Bronchial epithelial cell (primary cell): Measurements from ENCODE around the gene FBXO42. TPM values are rescaled to one million over a fixed set of nuclear protein-coding genes. Genes with fewer than 3 reads are reported as not detected.
"Not testable (repeated sequence)": the region's sequence is repeated elsewhere in the genome, so short reads cannot be mapped to it uniquely, and the experiment has no call there.

ENCODE experiments used
- DNase-seq: peaks from one replicate; pipeline ENCODE4 v3.0.0-alpha.2; 2010; ENCODE audit warnings: low read depth
- FAIRE-seq: peaks from 2 replicates; lab custom pipeline; 2011; peaks lifted over from hg19 to GRCh38; lab: Jason Lieb, UNC
- H3K27me3 ChIP-seq: 2 replicates; pipeline ENCODE4 v1.5.1; 2011; ENCODE audit warnings: low read length; ENCODE audit not compliant: control insufficient read depth, insufficient read depth
- H3K36me3 ChIP-seq: 2 replicates; pipeline ENCODE4 v1.5.1; 2011; ENCODE audit warnings: low read length; ENCODE audit not compliant: control insufficient read depth, insufficient read depth
- H3K4me3 ChIP-seq: 2 replicates; pipeline ENCODE4 v1.5.1; 2011; ENCODE audit warnings: mild to moderate bottlenecking, low read depth, low read length, control low read depth
- total RNA-seq: library from RNA; depleted of rRNA; stranded (reverse); fragments of >200 nt; gene quantifications from 2 replicates; pipeline ENCODE4 v1.2.1, GENCODE V29; 2014
- TF ChIP-seq, protein P1 (sequence below): IDR thresholded peaks from 2 replicates; pipeline ENCODE4 v1.5.1; 2011; ENCODE audit warnings: mild to moderate bottlenecking, moderate library complexity, low read length, control low read depth, inconsistent platforms; ENCODE audit not compliant: insufficient read depth, severe bottlenecking

Gene FBXO42
- total RNA-seq, 1 donor from 2014 or later: 10.8 TPM

DNA sequence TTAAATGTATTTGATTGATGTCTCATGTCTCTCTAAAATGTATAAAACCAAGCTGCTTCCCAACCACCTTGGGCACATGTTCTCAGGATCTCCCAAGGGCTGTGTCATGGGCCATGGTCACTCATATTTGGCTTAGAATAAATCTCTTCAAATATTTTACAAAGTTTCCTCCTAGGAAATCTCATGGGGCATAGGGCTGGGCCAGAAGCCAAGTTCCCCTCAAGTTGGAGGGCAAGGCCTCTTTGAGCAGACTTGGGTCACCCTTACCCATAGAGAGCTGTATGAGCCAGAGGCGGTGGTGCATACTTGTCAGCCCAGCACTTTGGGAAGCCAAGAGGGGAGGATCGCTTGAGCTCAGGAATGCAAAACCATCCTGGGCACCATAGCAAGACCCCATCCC lies 2.3 kb upstream of the FBXO42 start:
- FAIRE-seq (no peak), DNase-seq (no peak)
- no peak overlapping the region for H3K4me3 ChIP-seq
- no peaks in the 10 kb centered on the region for H3K36me3 ChIP-seq
- no peaks in the 10 kb centered on the region for H3K27me3 ChIP-seq
- TF ChIP-seq, protein P1, sequence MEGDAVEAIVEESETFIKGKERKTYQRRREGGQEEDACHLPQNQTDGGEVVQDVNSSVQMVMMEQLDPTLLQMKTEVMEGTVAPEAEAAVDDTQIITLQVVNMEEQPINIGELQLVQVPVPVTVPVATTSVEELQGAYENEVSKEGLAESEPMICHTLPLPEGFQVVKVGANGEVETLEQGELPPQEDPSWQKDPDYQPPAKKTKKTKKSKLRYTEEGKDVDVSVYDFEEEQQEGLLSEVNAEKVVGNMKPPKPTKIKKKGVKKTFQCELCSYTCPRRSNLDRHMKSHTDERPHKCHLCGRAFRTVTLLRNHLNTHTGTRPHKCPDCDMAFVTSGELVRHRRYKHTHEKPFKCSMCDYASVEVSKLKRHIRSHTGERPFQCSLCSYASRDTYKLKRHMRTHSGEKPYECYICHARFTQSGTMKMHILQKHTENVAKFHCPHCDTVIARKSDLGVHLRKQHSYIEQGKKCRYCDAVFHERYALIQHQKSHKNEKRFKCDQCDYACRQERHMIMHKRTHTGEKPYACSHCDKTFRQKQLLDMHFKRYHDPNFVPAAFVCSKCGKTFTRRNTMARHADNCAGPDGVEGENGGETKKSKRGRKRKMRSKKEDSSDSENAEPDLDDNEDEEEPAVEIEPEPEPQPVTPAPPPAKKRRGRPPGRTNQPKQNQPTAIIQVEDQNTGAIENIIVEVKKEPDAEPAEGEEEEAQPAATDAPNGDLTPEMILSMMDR: no peak

DNA sequence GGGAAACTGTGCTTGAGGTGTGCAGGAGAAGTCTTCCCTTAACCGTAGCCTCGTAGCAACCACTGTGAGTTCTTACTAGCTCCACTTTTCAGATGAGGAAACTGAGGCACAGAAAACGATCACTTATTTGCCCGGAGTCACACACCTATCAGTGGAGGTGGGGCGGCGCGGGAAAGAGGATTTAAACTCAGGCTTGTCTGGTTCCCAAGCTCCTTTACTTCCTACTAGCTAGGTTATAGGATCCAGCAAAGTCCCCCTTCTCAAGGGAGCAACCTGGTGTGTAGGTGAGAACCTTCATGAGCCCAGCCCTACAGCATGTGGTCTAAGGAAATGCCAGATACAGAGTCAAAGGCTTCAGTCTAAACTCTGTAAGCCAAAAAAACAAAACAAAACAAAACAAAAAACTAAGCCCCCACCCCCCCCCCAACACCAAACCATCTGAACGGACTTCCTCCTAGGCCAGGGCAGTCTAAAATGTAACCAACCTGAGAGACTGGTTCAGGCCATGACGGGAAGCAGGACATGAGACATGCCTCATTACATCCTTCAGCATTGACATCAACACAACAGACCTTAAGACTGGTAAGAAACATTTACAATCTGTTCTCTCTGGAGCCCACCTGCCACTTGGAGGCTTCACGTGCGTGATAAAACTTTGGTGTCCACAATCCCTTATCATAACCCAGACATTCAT lies 709 bp upstream of the FBXO42 start:
- H3K27me3 ChIP-seq: no peaks in the 10 kb centered on the region
- DNase-seq: peak; percentile 33
- TF ChIP-seq, protein P1: no peak
- no peak for FAIRE-seq
- H3K4me3 ChIP-seq: peak overlapping the region; percentile 61
- no peaks in the 10 kb centered on the region for H3K36me3 ChIP-seq

DNA sequence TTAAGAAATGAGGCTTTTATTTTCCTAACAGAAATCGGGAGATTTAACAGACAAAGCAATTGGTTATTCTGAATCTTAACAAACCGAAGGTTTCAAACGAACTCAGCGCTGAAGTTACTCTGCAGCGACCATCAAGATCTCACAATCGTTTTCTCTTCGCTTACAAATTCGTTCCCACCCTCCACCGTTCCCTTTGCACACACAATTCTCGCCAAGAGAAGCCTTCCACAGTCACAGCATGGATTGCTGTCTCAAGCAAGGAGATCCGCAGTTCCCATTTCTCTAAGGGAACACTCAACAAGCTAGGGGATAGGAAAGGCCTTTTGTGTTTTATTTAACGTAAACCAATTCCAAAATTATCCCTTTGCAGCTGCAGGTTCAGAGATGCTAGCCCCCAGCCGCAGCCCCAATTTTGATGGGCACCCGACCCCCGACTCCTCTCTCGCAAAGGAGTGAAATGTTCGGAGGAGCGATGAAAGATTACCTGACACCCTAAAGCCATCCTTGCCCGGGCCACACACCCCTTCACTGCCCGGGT lies 755 bp downstream of the FBXO42 start:
- H3K4me3 ChIP-seq: peak overlapping the region; percentile 61
- no peaks in the 10 kb centered on the region for H3K27me3 ChIP-seq
- TF ChIP-seq, protein P1: no peak
- DNase-seq: peak; percentile 20
- FAIRE-seq: no peak
- H3K36me3 ChIP-seq: no peaks in the 10 kb centered on the region

DNA sequence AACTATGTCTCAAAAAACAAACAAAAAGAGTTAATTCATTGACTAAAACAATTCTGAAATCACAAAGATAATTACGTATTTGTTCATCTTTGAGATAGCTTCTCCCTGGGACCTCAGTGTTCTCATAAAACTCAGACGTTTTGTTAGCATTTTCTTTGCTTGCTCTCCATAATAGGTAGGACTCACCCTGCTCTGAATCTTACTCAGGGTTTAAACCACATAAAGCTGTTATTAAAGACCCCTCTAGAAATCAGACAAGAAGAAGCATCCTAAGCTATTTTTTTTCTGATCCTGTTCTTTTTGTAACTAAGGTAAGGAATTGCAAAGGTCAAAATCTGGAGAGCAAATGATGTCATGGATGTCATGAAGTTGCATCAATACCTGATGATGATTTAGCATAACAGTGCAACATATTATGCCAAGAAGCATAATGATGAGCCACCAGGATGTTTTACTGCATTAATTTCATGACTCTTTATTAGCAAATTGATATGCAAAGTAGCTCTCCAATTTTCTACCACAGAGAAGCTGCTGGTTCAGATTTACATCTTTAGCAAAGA lies 2.4 kb downstream of the FBXO42 start:
- DNase-seq: peak; percentile 10
- no peak overlapping the region for H3K4me3 ChIP-seq
- no peaks in the 10 kb centered on the region for H3K27me3 ChIP-seq
- H3K36me3 ChIP-seq: no peaks in the 10 kb centered on the region
- FAIRE-seq: no peak
- TF ChIP-seq, protein P1: no peak

DNA sequence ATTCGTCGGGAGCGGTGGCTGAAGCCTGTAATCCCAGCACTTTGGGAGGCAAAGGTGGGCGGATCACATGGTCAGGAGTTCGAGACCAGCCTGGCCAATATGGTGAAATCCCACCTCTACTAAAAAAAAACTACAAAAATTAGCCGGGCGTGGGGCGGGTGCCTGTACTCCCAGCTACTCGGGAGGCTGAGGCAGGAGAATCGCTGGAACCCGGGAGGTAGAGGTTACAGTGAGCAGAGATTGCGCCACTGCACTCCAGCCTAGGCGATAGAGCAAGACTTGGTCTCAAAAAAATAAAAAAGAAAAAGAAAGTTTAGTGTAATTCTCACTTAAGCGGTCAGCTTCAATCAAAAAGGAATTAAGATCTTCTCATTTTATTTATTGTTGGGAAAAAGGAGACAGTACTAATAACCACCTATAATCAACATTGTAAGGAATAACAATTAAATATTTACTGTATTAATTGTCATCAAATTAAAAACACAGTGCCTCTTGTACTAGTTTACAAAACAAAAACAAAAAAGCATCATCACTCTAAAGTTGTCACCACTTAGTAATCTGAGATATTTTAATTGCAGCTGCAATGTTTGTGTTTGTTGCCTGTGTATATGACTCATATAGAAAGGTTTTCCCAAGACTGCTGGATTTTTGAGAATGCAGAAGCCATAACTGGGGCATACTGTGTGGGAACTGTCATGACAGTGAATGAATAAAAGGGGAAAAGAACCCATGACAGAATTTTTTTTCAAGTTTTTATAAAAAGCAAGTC lies 3.7 kb downstream of the FBXO42 start:
- DNase-seq (peak; percentile 76), FAIRE-seq (no peak)
- TF ChIP-seq, protein P1: no peak
- no peaks in the 10 kb centered on the region for H3K27me3 ChIP-seq
- H3K36me3 ChIP-seq: no peaks in the 10 kb centered on the region
- H3K4me3 ChIP-seq: no peak overlapping the region

DNA sequence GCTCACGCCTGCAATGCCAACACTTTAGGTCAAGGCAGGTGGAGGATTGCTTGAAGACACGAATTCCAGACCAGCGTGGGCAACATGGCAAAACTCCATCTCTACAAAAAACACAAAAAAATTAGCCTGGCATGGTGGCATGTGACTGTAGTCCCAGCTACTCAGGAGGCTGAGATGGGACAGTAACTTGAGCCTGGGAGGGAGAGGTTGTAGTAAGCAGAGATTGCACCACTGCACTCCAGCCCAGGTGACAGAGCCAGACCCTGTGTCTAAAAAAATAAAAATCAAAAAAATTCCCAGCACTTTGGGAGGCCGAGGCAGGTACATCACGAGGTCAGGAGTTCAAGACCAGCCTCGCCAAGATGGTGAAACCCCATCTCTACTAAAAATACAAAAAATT lies 9.0 kb downstream of the FBXO42 start:
- not testable (repeated sequence) for FAIRE-seq, H3K4me3 ChIP-seq, H3K27me3 ChIP-seq, DNase-seq, H3K36me3 ChIP-seq
